ENCODE results near the gene EVC.

EVC gene

DNA sequence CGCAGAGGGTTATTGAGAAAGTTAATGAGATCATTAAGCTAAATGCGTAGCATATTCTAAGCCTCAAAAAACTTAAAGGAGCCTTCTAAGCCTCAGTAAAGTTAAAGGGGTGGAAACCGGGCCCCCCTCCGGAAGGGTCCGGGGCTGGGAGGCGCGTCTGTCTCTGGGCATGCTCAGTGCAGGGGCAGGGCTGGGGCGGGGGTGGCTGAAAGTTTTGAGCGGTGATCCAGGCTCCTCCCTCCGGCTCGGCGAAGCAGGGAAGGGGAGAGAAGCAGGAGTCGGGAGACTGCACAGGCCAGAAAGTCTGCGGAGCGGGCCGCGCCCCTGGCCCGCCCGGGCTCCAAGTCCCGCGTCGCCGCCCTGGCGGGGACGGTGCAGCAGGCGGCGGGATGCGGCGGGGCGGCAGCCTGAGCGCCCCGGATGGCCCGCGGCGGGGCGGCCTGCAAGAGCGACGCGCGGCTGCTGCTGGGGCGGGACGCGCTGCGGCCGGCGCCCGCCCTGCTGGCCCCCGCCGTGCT is at the start of gene EVC:
Gene EVC, plus strand, starts transcription at position 241 of the 518 bp plus-strand sequence. Its CDS starts 180 bp downstream, at position 421.
- no peak for DNase-seq (ENCODE audit: low read depth in 2 of 2, low spot score in 1 of 2)

DNA sequence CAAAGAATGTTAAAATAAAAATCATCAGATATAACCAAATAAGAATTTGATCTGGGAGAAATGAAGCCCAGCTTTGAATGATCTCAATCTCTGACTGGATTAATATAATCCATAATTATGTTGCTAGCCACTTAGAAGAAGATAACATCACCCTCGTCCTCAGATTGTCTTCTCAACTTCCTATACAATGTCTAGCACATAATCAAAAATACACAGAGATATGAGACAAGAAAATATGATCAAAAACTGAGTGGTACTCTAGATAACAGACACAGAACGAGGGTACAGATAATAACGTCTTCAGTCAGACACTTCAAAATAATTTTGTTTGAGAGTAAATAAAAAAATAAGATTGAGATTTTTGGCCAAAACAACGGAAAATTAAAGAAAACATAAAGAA is 49.8 kb upstream of the EVC start:
- DNase-seq (ENCODE audit: low read depth in 2 of 2, low spot score in 1 of 2), result no peak

DNA sequence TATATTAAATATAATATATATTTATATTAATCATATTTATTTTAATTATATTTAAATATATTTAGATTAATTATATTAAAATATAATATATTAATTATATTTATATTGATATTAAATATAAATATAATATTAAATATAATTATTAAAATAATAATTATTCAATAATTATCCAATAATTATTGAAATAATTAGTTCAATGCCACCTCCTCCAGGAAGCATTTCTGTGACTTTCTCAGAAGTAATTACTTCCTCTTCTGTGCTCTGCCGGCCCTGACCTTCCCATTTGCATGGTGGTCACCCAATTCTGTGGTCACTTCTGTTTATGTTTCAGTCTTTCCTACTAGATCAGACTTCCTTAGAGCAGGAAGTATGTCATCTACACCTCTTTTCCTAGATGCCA is 48.4 kb upstream of the EVC start:
- no peak for DNase-seq (ENCODE audit: low read depth in 2 of 2, low spot score in 1 of 2)

DNA sequence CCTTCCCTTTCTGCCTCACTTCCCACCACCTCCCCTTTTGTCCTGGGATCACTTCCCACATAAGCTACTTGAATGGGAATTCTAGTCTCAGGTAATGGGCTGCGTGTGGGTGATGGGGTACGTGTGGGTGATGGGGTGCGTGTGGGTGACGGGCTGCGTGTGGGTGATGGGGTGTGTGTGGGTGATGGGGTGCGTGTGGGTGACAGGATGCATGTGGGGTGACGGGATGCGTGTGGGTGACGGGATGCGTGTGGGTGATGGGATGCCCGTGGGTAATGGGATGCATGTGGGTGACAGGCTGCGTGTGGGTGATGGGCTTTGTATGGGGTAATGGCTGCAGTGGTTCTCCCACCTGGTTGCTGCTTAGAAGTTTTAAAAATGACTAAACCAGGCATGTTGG is 46.2 kb upstream of the EVC start:
- no peak for DNase-seq (ENCODE audit: low read depth in 2 of 2, low spot score in 1 of 2)

DNA sequence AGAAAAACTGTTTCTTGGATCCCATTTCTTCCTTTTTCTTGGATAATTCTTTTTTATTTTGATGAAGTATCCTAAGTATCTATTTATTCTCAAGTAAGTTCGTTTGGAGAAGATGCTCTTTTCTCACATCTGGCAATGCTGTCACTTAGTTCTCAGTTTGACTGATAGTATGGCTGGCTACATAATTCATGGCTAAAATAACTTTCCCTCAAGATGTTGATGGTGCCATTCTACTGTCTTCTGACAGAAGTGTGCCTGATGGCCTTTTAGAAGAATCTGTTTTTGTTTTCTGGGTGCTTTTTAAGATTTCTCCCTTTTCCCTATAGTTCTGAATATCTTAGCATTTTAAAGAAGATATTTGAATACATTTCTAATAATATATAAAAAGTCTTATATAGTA is 44.3 kb upstream of the EVC start:
- no peak for DNase-seq (ENCODE audit: low read depth in 2 of 2, low spot score in 1 of 2)

DNA sequence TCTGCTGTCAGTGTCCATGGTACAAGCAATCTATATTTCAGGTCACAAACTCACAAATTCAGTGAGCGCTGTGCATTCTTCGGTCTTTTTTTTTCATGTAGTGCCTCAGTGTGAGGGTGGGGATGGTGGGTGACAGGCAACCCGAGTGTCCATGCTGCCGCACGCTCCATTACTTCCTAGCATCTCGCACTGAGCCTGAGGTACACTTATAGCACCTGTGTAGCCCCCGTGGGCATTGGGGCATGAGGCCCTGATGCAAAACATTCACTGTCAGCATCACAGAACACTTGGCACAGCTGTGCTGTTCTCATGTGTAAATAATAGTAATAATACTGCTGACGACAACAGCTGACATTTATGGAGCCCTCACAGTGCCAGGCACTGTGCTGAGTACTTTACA is 34.2 kb upstream of the EVC start:
- no peak for DNase-seq (ENCODE audit: low read depth in 2 of 2, low spot score in 1 of 2)

DNA sequence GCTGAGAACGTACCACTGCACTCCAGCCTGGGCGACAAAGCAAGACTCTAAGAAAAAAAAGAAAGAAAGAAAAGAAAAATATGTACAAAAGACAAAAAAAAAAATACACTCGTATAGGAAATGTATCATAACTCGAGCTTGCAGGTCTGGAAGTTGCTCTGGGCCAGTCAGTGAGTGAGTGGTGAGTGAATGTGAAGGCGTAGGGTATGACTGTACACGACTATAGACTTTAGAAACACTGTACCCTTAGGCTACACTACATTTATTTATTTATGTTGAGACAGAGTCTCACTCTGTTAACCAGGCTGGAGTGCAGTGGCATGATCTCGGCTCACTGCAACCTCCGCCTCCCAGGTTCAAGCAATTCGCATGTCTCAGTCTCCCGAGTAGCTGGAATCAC is 32.0 kb upstream of the EVC start:
- DNase-seq (ENCODE audit: low read depth in 2 of 2, low spot score in 1 of 2), result no peak

DNA sequence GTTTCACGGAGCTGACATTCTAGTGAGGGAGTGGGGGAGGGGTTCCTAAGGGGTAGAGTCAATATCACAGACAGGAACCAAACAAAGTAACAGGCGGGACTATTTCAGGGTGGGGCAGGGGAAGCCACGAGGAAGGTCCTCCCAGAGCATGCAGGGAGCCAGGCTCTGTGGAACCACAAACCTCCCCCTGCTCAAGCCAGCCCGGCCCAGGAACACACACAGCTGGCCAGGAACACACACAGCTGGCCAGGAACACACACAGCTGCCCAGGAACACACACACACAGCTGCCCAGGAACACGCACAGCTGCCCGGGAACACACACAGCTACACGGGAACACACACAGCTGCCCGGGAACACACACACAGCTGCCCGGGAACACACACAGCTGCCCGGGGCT is 27.4 kb upstream of the EVC start:
- DNase-seq (ENCODE audit: low read depth in 2 of 2, low spot score in 1 of 2), result no peak

DNA sequence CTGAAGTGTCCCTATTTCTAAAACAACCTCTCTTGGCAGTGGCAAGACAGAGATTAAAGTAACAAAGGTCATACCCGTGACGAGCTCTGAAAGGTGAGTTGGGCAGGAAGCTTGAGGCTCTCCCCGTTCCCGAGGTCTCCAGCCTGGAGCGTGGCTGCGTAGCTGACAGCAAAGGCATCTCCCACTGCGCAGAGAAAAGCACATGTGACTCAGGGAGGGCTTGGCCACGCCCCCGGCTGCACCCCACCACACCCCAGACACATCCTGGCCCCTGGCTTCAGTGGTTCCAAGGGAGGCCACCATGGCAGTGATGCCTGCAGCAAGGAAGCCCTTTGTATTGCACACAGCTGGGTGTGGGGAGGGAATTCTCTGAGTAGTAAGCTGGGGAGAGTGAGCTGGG is 25.7 kb upstream of the EVC start:
- no peak for DNase-seq (ENCODE audit: low read depth in 2 of 2, low spot score in 1 of 2)

DNA sequence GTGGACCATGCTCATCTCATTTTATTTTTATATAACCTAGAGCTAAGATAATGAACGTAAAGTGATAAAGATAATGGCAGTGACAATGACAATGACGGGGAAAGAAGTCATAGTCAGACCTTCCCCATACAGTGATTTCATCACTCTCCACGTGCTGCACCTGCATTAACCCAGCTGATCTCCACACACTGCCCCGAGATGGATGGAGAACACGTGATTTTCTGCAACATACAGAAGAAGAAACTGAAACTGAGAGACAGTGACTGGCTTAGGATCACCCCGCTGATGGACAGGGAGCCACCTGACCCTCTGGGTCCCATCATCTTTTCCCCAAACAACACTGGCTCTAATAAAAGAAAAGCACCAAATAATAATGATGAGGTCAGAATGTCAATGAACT is 24.7 kb upstream of the EVC start:
- no peak for DNase-seq (ENCODE audit: low read depth in 2 of 2, low spot score in 1 of 2)

DNA sequence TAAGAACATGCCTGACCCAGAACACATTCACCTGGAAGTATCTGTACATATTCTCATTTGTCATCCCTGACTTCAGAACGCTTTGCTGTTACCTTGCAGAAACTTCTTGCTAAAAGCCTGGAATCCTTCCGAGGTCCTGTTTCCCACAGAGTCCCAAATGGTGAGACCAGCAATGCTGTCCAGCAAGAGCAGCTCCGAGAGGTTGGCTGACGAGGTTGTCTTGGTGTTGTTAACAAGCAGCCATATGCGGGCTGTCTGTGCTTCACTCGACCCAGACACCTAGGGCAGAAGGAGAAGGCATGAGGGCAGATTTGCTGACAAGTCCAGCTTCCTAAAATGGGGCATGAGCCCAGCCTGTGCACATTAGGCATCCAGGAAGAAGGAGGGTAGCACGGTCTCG is 21.9 kb upstream of the EVC start:
- DNase-seq (ENCODE audit: low read depth in 2 of 2, low spot score in 1 of 2), result no peak

DNA sequence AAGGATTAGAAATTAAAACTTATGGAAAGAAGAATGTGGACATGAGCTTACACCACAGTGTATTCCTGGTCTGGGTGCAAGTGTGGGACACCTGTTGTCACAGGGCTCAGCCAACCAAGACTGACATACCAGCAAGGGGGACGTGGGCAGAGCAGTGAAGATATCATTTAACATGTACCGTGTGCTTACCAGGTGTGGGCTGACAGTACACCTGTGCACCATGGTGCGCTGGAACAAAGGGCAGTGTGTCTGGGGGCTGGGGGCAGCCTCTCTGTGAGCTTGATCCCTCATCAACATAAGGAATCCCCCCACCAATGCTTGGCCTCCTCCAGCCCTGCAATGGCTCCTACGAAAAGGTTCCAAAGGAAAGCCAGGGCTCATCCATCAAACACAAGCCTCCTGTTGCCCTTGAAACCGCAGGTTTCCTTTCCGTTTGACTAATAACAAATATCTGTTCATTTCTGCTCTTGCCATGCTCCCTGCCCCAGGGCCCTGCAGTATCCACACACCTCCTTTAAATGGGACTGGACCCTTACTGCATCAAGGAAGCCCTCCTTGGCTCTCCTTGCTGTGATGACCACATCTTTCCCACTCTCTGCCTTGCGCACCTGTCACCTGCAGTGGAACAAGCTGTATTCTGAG is 19.4 kb upstream of the EVC start:
- DNase-seq (ENCODE audit: low read depth in 2 of 2, low spot score in 1 of 2), result no peak

DNA sequence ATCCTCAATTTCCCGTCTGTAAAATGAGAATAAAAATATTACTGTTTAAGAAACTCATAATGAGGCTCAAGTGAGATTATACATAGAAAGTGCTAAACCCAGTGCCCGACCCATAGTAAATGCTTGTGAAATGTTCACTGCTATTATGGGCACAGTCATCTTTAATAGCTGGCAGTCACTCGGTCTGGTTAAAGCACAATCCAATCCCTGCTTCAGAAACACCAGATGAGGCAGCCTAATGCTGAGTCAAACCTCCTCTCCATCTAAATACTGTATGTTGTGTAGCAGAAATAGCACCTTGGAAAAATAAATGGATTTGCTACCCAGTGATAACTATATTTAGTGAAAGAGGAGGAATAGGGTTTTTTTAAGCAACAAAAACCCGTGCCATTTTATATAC is 17.1 kb upstream of the EVC start:
- DNase-seq (ENCODE audit: low read depth in 2 of 2, low spot score in 1 of 2), result no peak

DNA sequence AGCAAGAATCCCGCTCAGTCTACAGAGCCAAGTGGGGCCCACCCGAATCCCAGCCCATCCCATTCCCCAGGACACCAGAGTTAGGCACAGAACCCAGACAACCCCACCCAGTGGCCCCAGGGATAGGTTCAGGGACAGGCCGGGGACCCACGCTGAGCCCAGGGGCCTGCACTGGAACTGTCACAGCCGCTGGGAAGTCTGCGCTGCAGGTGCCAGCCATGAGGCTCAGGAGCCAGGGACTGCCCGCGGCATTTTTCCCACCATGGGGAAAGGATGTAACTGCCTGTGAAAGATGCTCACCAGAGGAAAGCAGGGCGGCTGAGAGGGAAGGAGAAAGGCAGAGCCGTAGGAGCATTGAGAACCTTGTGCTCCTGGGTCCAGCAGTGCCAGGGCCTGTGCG is 14.7 kb upstream of the EVC start:
- no peak for DNase-seq (ENCODE audit: low read depth in 2 of 2, low spot score in 1 of 2)

DNA sequence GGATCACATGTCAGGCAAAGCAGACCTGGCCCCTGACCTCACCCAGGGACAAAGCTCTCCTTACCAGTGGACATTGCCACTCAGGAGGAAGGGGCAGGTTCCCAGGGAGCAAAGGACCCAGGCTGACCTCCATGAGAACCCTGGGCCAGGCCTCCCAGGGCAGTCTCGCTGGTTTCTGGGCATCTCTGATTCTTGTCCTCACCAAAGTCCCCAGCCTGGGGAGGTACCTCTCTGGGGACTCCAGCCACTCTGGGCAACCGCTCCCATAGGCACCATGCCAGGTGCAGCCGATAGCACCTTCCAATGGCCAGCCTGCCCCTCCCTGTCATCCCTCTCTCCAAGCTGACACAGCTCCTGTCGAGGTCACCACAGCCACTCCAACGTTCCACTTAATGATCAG is 10.5 kb upstream of the EVC start:
- DNase-seq (ENCODE audit: low read depth in 2 of 2, low spot score in 1 of 2), result no peak

DNA sequence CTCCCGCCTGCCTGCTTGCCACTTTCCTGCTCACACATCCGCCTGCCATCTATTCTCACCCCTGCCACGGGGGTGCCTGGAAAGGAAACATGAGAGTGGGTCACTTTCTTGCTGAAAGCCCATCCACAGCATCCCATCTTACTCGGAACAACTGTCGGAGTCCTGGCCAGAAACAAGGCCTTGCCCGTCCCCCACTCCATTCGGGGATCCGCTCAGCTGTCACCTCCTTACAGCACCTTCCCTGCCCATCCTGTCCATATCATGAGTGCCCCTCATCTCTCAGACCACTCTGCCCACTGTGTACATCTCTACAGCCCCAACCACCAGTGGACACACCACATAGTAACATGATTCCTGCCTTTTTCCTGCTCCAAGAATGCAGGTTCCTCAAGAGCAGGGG is 9.0 kb upstream of the EVC start:
- DNase-seq (ENCODE audit: low read depth in 2 of 2, low spot score in 1 of 2), result no peak

DNA sequence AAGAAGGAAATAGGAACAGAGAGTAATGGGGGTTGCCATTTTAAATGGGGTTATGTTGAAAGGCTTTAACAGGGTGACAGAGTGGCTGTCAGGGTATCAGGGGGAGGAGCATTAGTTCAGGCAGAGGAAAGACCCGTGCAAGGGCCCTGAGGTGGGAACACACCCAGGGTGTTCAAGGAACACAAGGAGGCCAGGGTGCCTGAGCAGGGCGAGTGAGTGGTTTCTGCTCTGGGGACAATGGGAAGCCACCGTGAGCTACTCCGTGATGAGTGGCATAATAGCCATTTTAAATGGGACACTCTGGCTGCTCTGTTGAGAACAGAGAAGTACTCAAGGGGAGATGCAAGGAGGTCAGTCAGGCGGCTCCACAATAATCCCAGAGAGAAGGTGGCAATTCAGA is 7.2 kb upstream of the EVC start:
- DNase-seq (ENCODE audit: low read depth in 2 of 2, low spot score in 1 of 2), result no peak

DNA sequence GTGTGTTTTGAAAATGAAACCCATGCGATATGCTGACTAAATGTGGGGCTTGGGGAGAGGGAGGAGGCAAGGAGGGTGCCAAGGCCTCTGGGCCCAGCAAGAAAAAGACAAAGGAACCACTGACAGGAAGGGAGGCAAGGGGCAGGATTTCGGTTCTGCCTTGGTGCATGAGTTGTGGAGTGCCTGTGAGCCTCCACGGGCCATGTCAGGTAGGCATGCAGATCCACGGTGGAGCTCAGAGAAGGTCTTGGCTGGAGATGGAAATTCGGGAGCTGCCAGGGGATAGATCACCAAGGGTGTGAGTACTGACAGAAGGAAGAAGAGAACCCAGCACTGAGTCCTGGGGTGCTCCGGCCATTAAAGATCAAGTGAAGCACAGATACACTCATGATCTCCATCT is 6.7 kb upstream of the EVC start:
- DNase-seq (ENCODE audit: low read depth in 2 of 2, low spot score in 1 of 2), result no peak

DNA sequence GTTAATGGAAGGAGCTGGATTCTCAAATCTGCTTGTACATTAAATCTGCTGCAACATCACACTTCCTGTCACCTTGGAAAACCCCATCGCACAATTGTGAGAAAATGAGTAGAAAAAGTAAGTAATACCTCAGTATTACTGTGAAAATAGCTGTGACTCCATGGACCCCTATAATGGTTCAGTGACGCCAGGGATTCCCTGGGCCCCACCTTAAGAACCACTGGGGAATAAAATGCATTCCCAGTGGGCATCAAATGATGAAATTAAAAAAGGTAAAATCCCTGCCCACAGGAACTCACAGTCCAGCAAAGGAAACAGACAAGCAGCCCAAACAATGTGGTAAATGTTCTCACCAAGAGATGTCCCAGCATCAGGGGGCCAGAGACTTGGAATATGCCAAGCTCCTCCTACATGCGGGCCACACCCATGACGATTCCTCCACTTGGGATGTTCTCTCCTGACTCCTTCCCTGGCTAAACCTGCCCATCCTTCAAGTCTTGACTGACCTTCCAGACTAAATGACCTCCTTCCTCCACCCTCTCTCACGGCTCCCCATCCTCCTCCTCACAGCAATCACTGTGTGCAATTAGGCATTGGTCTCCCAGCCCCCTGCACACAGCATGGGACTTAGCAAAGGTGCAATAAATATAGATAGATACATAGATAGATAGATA is 5.2 kb upstream of the EVC start:
- DNase-seq (ENCODE audit: low read depth in 2 of 2, low spot score in 1 of 2), result no peak

DNA sequence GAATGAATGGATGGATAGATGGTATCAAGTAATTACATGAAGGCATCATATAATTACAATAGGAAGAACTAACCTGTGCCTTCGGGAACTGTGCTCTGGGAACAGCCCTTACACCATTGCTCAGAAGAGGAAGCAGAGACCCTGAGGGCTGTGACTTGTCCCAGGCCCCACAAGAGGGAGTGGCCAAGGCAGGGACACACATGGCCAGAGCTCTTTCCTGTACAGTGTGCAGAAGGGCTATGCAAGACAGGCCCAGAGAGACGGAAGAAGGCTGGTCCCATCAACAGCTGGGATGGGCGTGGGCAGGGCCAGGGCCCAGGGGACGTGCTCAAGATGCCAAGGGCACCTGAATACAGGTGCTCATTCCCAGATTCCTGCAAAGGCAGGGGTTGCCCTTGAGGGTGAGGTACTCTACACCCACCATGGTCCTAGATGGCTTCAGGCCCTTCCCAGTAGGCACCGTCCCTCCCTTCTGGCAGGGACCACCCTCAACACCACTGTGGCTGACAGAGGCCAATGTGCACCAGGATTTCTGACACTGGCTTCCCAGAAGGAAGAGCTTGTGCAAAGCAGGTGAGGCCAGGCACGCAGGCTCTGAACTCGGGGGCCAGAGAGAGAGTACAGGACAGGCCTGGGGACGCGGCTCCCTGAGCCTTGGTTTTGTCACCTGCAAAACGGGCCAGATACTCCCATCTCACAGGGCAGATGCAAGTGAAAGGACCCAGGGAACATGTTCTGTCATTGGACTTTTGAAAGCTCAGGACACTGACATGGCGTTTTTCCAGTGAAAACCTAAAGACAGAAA is 4.3 kb upstream of the EVC start:
- DNase-seq (ENCODE audit: low read depth in 2 of 2, low spot score in 1 of 2), result no peak

DNA sequence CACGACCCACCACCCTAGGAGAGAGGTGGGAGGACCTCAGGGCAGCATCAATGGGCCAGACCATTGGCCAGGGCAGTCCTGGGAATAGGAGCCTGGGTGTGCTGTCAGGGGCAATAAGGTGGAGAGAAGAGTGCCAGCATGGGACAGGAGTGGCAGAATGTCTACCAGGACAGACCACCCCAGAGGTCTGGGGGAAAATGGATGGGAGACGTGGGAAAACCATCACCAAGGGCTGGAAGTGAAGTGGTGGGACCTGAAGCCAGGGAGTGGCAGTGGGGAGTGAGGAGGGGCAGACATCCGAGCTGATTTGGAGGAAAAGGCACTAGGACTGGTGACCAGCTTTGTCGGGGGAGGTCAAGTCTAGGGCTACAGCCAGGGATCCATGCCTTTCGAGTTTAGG is 3.6 kb upstream of the EVC start:
- DNase-seq (ENCODE audit: low read depth in 2 of 2, low spot score in 1 of 2), result no peak

DNA sequence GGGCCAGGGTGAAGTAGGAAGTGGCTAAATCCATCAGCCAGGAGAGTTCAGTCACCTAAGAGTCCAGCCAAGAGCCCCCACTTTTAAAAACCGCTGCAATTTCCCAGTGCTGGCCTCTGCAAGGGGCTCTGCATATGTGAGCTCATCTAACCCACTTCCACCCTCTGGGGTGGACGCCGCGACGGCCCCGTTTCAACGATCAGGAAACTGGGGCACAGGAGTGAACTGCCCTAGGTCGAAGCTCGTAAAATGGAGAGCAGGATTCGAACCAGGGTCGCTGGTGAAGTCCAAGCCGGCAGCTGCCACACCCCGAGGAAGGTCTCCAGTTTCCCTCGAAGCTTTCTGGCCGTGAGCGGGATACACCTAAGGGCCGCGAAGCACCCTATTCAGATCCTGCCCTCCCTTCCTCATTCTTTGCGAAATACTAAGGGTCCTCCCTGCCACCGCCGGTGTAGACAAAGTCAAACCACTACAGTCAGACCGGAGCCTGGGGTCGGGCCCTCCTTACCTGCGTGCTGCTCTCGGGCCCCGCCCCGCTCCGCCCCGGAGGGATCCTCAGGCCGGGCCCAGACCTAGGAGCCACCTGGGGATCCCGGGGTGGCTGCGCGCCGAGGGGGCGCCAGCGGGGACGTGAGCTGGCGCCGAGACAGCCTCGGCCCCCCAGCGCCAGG is 3.1 kb upstream of the EVC start:
- no peak for DNase-seq (ENCODE audit: low read depth in 2 of 2, low spot score in 1 of 2)
